NCI-H1417 (cell line): ENCODE data around the gene RNF11.

Experiments used
- DNase-seq, 3 experiments: peaks; one replicate each; lab custom pipeline; 2025; lab: John Stamatoyannopoulos, UW

RNF11 gene

DNA sequence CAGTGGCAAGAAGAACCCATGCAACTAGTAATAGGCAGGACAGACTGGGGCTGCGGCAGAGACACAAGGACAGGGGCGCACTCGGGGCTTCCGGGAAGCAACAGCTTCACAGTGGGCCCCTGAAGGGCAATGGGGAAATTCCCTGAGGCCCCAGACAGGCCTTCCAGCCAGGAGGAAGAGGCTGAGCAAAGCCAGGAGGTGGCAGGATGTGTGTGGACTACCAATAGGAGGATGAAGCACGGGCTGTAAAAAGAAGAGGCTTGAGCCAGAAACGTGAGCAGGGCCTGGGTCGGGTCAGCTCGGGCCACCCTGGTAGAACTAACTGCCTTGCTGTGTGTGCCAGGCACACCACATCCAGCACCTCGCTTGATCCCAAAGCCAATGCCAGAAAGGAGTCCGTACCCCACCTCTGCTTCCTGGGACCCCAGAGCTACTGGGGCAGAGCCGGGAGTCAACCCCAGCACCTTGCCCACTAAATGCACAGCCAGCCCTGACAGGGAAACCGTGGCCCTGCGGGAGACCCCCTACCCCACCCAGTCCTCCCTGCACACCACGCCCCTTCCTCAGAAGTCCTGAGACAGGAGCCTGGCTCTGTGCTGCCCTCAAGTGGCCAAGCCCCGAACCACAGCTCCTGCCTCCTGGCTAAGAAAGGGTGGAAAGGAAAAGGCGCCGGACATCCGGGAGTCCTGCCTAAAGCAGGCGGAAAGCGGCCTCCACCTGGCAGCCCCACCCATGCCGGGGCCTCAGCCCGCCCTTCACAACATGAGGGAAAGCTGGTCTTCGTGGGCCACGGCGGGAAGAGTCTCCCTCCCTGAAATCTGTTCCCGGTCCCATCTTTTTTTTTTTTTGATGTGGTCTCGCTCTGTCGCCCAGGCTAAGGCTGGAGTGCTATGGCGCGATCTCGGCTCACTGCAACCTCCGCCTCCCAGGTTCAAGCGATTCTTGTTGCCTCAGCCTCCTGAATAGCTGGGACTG is 60.6 kb downstream of the RNF11 start:
- peak; percentile 81 to 88 (median 83) for DNase-seq

DNA sequence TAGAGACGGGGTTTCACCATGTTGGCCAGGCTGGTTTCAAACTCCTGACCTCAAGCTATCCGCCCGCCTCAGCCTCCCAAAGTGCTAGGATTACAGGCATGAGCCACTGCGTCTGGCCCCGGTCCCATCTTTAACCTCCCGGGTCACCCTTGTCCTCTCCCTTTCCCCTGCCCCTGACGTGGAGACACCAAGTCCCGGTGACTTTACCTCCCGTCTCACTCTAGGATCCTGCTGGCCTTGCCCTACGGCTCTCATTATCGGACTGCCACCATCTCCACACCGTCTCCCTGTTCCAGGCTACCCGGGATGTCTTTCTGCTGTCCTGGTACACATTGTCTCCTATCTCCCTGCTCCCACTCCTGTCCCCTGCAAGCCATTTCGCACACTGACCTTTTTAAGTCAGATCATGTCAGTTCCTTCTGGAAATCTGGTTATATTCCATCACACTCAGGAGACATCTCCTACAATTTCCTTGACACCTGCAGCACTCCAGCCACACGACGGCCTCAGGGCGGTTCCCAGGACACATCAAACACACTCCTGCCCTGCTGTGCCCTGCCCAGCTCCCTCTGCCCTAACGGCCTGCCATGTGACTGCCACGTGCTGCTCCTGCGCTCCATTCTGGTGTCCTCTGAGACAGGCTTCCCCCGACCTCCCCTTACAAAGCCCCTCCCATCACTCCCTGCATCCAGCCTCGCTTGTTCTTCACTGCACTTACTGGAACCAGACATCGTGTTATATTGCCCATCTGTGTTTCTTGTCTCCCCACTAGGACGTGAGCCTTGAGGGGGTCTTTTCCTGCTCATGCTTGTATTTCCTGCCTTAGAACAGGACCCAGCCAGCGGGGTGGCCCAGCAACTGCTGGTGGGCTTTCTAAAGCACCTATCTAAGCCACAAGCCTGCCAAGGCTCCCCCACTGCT is 61.6 kb downstream of the RNF11 start:
- peak in 2 of 3 experiments; percentile 34 to 51 for DNase-seq

DNA sequence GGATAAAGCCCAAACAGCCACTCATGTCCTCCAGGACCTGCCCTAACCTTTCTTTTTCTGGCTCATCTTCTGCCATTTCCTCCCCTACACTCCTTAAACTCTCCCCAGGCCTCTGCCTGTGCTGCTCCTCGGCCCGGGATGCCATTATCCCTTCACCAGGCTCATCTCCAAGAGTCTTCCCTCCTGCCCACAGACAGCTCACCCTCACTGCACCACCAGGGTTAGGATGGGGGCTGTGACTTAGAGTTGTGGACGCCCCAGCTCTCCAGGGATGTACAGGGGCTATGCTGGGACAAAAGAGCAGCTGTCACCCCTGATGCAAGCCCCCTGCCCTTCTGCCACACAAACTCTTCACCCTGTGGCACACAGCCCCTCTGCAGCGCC is 62.2 kb downstream of the RNF11 start:
- no peak for DNase-seq

DNA sequence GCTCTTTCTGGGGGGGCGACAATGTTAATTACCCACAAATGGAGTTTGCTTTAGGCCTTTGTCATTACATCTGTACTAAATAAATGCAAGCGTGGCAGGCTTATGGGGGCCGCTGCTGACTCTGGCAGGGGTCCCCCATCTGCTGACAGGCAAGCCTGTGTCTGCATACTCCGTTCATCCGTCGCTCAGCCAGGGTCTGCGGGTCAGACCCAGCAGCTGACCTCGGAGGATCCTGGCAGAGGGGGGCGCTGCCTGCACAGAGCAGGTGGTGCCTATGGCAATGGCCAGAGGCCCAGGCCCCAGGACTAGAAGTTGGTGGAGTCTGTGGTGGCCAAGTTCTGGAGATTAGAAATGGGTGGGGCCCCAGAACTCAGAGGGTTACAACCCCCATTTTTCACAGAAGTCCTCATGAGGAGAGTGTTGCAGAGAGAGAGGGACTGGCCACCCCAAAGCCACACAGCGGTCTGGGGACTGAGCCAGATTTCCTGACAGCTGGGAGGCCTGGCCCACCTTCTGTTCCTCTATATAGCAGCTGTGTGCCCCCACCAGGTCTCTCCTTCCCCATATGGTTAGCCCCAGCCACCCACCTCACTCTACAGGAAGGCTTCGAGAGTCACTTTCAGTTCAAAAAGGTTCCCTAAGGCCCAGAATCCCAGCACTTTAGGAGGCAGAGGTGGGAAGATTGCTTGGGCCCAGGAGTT is 63.3 kb downstream of the RNF11 start:
- no peak for DNase-seq

DNA sequence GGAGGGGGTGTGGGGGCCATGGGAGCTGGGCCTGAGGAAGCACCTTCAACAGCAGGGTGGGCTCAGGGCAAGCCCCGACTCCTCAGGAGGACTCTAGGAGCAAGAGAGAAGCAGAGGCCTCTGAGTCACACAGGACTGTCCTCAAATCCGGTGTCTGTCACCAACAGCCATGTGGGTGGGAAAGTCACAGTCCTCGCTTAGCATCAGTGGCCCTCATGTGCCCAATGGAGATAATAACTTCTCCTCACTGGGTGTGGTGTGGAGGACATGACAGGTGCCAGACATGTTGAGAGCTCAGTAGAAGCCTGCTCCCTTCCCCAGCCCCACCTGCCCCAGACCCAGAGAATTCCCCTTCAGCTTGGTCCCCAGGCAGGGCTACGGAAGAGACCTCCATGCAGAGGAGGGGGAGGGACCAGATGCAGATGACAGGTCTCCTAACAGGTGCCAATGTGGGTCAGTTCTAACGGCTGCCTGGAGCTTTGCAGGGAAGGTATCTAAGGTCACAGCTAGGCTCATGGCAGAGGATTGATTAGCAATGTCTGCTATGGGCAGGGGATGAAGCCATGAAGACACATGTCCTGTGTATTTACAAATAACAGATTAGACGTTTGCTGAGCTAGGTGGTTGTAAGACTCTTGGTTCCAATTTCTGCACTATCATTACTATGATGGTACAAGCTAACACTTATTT is 64.1 kb downstream of the RNF11 start:
- no peak for DNase-seq

DNA sequence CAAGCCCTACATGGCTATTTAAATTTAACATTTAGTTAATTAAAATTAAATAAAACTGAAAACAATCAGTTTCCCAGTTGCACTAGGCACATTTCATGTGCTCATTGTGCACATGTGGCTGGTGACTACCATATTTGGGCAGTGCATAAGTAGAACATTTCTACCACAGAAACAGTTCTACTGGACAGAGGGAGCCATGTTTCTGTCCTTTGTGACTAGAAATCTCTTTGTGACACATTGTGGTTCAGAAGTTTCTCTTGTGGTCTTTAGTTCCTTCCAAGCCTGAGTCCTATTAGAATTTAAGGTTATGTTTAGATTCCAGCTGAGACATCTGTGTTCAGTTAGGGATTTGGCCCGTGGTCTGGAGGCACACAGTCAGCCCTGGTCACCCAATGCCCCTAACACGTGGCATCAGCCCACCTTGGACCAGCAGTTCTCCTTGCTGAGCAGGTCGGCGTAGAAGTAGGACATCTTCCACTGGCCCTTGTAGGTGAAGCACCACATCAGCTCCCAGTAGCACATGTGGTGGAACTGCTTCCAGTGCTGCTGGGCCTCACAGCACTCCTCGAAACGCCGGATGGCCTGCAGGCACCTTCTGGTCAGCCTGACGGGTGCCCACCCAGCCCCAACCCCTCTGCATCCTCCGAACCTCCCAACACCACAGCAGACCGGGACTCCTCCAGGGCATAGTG is 65.2 kb downstream of the RNF11 start:
- no peak for DNase-seq

DNA sequence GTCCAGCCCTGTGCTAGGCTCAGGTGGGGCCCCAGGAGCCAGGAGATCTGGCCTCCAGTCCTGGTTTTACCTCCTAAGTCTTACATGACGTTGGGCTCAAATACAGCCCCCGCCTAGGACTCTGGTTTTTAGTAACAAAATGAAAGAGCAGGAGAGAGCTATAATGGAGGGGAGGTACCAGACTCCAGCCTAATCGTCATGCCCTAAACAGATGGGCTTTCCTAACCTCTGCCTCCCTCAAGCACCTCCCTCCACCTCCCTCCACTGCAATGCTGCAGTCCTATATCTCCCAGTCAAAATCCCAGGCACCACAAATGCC is 65.7 kb downstream of the RNF11 start:
- DNase-seq, result no peak

DNA sequence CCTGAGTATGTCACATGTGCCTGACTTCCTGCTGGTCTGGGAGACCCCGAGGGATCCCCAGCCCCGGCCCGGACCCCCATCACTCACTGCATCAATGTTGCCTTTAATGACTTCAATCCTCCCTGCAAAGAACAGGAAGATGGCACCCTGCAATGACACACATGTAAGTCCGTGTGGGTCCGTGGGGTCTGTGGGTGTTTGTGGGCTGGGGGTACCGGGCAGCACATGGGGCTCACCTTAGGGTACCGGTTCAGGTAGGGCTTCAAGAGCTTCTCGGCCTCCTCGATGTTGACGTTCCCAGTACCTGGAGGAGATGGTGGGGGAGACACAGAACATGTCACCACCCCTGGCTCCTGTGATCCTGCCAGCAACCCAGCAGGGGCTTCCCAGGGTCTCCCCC is 66.2 kb downstream of the RNF11 start:
- DNase-seq, result no peak

DNA sequence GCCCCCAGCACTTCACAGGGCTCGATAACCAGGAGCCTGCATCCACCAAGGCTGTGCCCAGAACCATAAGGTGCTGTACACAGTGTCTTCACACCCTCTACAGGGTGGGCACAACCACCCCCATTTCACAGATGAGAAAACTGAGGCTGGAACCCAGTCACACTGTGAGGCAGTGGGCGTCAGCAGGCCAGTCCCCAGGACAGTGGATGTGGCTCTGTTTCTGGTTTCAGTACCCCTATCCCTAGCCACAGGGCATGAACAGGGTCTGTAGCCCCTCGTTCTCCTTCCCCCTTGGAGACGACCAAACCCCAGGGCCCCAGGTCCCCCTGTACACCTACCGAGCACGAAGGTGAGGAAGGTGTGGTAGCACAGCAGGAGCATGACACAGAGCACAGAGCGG is 66.7 kb downstream of the RNF11 start:
- no peak for DNase-seq

DNA sequence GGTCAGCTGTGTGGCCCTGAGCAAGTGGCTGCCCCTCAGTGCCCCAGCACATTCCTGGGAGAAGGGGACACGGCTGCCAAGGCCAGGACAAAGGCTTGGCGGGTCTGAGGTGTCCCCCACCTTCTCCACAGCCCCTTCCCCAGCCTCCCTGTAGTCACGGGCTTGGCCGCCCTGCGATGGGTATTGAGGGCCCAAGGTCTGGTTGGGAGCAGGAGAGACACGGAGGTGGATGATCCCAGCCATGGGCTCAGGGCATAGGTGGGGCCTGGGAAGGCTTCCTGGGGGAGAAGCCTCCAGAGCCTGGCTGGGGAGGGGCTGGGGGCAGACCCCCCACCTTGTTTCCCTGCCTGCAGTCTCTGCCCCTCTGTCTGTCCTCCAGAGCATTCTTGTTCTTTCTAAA is 67.2 kb downstream of the RNF11 start:
- DNase-seq, result no peak

DNA sequence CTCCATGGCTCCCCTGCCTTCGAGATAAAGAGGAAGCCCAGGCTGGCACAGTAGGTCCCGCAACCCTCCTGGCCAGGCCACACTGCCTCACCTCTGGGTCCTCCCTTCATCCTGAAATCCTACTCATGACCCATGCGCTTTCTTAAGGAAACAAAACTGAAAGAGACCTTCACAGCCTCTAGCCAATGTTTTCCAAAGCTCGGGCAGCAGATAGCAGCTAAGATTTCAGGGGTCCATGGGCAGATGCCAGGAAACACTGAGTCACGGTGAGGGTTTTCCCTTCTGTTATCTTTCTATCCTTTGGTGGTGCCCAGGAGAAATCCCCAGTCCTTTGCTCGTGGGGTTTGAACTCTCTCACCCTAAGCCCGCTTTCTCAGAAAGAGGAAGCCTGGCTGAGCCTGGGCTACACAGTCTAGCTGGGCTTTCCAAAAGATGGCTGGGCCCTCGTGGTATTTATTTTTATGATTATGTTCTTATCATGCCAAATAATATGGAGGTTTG is 67.7 kb downstream of the RNF11 start:
- DNase-seq, result no peak

DNA sequence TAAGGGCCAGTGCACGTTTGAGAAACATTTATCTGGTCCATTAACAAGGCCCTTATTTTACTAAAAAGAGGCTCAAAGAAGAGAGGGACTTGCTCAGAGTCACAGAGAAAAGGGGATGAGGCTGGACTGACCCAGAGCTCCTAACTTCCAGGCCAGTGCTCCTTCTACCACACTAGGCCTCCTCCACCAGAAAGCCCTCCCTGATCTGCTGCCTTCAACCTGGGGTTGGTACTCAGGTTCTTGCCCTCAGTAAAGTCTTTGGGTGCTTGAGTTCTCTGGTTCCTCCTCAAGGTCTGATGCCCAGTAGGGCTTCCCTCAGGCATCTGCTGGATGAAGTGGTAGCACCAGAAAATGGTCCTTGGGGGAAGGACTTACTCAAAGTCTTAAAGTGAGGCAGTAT is 68.3 kb downstream of the RNF11 start:
- DNase-seq, result no peak

DNA sequence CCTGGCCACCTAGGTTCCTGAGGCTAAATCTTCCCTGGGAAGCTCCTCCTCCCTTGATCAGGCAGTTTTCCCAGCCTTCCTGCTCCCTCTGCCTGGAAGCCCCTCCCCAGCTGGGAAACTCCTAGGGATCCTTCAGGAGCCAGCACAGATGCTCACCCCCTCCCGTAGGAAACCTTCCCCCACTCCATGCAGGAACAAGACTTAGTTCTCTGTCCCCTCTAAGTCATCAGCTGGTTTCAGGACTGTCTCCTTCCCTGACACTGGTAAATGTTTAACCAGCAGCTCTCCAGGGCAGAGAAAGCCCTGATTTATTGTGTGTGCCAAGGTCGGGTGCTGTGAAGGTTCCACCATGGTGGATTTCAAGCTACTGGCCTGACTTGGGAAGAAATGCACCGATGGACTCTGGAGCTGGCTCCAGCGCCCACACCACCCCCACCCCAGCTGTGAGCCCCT is 69.3 kb downstream of the RNF11 start:
- no peak for DNase-seq

DNA sequence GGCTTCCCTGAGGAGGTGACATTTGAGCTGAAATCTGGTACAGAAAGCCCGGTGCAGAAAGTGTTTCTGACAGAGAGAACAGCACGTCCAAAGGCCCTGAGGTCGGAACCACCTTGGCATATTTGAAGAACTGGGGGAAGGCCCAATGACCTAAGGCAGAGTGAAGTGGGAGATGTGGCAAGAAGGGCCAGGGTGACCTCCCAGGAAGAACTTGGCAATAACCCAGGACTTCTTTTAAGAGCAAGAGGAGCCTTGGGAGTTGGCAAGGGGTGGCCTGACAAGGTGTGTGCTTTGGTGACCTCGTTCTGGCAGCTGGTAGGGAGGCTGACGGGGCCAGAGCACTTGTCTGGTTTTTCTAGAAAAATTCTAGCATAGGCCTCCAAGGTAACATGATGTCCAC is 70.9 kb downstream of the RNF11 start:
- DNase-seq, result no peak

DNA sequence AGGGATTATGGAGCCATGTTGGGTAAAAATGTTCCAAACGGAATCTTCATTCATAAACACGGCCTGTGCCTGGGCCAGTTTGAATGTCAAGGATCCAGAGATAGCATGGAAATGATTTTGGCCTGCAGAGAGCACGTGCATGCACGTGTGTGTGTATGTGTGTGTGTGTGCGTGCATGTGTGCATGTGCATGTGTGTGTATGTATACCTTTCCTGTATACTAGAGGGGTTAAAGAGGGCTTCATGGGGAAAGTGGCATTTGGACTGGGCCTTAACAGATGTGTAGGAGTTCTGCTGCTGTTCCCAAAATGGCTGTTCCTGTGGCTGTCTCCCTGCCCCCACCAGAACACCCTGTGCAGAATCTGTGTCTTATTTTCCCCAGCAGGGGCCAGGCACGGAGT is 72.6 kb downstream of the RNF11 start:
- DNase-seq, result no peak

DNA sequence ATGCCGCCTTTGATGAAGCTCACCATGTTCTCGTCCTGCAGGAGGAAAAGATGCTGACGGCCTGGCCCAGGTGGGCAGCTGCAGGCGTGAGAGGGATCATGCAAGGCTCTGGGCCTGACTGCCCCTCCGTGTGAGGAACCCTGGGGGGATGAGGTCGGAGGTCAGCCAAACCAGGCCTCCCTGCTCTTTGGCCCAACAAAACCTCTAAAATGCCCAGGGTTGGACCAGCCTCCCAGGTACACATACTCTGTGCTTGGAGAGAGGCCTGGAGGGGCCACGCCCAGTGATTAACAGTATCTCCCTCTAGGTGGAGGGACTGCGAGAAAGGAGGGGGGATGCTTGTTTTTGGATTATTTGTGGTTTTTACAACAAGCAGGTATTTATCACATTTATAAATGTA is 73.2 kb downstream of the RNF11 start:
- DNase-seq, result no peak

DNA sequence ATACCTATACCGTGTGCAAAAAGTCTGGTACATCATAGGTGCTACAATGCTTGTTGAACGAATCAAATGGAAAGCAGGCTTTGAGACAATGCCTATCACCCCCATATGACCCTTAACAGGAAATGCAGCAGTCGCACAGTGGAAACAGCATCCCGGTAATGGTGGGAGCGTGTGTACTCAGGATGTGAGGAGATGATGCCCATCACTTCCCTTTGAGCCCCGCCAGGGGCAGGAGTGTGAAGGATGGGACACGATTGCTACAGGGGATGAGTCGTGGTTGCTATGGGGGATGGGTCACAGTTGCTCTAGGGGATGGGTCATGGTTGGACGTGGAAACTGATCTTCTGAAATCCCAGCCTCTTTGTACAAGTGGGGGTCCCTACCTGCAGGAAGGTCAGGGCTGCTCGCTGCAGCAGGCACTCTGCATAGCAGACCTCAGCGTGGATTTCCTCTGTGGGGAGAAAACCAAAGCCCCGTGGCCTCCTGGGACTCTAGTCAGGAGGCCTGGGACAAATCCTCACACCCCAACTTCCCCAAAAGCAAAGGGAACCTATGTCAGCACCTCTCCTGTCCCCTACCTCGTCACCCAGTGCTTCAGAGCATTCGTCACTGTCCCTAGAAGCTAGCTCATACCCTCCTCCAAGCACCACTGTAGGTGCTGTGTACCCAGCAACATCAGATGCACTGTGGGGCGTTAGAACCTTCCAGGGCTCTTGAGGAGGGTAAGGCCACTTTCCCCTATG is 75.0 kb downstream of the RNF11 start:
- no peak for DNase-seq

DNA sequence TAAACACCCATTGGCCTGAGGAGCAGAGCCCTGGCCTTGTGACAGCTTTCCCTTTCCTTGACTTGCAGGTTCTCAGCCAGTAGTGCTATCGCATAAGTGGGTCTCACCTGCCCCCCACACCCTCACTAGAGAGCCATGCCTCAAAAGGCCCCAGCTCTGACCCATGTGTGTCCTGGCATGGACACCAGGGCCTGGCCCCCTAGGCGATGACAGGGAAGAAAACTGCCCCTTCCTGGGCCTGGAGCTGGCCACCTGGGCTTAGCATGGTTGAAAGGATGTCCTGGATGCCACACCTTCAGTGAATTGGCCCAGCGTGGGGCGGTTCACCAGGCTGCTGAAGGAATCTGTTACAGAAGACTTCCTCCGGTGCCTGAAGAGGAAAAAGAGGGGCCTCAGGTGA is 75.8 kb downstream of the RNF11 start:
- no peak for DNase-seq

DNA sequence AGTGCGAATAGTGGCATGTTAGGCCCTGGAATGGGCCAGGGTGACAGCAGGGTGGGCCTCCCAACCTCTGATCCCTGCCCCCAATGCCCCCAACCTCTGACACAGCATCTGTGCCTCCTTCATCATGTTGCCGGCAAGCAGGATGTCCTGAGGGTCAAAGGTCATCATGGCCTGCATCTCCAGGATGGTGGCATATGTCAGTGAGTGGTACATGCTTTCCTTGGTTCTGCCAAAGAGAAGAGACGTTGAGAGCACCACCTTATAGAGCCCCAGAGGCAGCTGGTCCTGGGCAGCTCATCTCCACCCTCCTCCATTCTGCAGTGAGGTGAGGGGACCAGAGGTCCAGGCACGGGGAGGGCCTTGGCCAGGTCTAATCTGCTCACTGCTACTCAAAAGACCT is 76.6 kb downstream of the RNF11 start:
- no peak for DNase-seq

DNA sequence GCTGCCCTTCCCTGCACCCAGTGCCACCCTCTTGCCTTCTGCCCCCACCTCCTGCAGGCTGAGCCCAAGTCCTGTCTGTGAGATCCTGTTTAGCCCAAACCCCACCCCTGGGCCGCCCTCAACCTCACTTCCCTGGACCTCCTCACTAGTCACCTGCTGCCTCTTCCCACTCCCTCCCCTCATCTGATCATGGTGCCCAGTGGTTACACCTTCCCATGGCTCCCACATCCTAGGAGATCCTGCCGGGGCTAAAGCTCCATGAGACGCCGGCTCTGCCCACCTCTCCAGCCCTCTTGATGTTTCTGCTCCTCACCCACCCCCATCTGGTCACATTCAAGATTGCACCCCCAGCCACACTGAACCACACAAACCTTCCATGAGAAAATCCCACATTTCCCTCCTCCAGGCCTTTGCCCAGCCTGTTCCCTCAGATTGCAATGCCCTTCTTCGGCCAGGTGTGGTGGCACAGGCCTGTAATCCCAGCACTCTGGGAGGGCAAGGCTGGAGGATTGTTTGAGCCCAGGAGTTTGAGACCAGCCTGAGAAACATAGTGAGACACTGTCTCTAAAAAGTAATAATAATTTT is 77.3 kb downstream of the RNF11 start:
- DNase-seq, result no peak
